Hepatocyte (in vitro differentiated cells): ENCODE data around the gene RDH16.
"Not testable (repeated sequence)": the region's sequence is repeated elsewhere in the genome, so short reads cannot be mapped to it uniquely, and the experiment has no call there.

ENCODE experiments used
- EZH2 ChIP-seq: fragments of 200-600 bp; sonication (generic); IDR thresholded peaks from 2 replicates; pipeline ENCODE4 v1.6.1; 2016; ENCODE audit warnings: antibody characterized with exemption, mild to moderate bottlenecking, borderline replicate concordance
- EZH2phosphoT487 ChIP-seq: fragments of 200-600 bp; sonication (generic); IDR thresholded peaks from one replicate; pipeline ENCODE4 v1.6.1; 2018; ENCODE audit warnings: antibody characterized with exemption, mild to moderate bottlenecking, low read depth, moderate library complexity; ENCODE audit not compliant: unreplicated experiment, severe bottlenecking
- TF ChIP-seq, protein P1 (sequence below): fragments of 200-600 bp; sonication (generic); IDR thresholded peaks from 2 replicates; pipeline ENCODE4 v1.5.1; 2016; ENCODE audit warnings: antibody characterized with exemption, mild to moderate bottlenecking; ENCODE audit not compliant: poor library complexity

DNA sequence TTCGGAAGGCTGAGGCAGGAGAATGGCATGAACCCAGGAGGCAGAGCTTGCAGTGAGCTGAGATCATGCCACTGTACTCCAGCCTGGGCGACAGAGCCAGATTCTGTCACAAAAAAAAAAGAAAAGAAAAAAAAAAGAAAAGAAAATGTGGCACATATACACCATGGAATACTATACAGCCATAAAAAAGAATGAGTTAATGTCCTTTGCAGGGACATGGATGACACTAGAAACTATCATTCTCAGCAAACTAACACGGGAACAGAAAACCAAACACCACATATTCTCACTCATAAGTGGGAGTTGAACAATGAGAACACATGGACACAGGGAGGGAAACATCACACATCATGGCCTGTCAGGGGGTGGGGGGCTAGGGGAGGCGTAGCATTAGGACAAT lies 20.0 kb upstream of the RDH16 start:
- TF ChIP-seq, protein P1, sequence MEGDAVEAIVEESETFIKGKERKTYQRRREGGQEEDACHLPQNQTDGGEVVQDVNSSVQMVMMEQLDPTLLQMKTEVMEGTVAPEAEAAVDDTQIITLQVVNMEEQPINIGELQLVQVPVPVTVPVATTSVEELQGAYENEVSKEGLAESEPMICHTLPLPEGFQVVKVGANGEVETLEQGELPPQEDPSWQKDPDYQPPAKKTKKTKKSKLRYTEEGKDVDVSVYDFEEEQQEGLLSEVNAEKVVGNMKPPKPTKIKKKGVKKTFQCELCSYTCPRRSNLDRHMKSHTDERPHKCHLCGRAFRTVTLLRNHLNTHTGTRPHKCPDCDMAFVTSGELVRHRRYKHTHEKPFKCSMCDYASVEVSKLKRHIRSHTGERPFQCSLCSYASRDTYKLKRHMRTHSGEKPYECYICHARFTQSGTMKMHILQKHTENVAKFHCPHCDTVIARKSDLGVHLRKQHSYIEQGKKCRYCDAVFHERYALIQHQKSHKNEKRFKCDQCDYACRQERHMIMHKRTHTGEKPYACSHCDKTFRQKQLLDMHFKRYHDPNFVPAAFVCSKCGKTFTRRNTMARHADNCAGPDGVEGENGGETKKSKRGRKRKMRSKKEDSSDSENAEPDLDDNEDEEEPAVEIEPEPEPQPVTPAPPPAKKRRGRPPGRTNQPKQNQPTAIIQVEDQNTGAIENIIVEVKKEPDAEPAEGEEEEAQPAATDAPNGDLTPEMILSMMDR: not testable (repeated sequence)
- not testable (repeated sequence) for TF ChIP-seq EZH2, EZH2phosphoT487
